DMS79 (cell line): ENCODE results near the gene CDC42BPA.
A peak's percentile ranks its signal among the peaks of the same experiment; 100 is the strongest.
"Not testable (repeated sequence)": the region's sequence is repeated elsewhere in the genome, so short reads cannot be mapped to it uniquely, and the experiment has no call there.

Experiments used
- DNase-seq: peaks from one replicate; lab custom pipeline; 2025; lab: John Stamatoyannopoulos, UW

The CDC42BPA gene

DNA sequence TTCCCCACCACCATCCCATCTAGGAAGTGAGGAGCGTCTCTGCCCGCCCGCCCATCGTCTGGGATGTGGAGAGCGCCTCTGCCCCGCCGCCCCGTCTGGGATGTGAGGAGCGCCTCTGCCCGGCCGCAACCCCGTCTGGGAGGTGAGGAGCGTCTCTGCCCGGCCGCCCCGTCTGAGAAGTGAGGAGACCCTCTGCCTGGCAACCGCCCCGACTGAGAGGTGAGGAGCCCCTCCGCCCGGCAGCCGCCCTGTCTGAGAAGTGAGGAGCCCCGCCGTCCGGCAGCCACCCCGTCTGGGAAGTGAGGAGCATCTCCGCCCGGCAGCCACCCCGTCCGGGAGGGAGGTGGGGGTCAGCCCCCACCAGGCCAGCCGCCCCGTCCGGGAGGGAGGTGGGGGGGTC lies 185.6 kb downstream of the CDC42BPA start:
- not testable (repeated sequence) for DNase-seq

DNA sequence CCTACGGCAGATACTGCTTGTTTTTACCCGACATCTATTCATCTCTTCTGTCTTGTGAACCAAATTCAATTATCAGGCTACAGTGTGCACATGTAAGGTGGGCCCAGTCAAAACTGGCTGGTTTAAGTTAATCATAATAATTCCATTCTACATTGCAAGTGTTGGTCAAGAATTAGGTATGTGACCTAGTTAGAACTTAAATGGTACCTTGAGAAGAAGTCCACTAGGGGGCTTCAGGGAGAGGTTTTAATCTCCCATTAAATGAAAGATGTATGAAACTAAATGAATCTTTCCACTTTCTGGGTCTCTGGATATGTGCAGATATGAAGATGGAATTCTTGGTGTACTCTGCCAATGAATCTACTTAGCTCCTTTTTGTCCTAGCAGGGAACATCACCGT lies 187.1 kb downstream of the CDC42BPA start:
- no peak for DNase-seq

DNA sequence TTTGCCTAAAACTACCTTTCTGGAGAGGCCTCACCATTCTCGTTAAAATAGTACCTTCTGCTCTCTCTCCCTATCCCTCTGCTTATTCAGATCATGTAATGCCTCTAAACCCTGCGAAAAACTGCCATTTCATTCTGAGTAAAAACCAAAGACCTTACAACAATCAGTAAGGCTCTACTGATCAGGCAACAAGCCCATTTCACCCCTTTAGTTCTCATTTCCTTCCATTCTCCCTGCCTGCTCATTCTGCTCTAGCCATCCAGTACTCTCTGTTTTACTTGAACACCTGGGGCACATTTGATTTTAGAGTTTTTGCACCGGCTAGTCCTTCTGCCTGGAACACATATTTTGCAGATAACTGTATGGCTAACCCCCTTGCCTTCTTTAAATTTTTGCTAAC lies 190.4 kb downstream of the CDC42BPA start:
- DNase-seq, result no peak

DNA sequence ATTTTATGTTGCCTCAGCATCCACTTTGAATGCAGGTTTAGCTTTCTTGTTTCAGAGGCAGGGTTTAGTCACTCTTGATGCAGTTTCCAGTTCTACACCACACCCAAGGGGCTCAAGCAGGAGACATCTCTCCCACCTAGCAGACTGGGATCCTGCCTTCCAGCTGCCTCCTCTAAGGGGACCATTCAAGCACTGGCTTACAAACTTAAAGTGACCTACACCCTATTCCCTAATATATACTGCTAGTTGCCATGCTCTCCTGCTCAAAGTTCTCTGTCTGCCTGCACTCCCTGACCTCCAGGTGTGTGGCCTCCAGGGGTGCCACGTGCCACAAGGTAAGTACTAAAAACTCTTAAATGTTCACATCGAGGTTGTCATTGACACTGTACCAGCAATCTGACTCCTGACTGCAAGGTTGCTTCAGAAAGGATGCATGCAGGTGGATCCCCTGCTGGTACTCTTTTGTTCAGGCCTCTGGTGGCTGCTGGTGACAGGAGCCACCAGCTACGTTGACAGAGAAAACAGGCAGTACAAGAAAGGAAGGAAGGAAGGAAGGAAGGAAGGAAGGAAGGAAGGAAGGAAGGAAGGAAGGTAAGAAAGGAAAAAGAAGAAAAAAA lies 192.3 kb downstream of the CDC42BPA start:
- DNase-seq, result no peak

DNA sequence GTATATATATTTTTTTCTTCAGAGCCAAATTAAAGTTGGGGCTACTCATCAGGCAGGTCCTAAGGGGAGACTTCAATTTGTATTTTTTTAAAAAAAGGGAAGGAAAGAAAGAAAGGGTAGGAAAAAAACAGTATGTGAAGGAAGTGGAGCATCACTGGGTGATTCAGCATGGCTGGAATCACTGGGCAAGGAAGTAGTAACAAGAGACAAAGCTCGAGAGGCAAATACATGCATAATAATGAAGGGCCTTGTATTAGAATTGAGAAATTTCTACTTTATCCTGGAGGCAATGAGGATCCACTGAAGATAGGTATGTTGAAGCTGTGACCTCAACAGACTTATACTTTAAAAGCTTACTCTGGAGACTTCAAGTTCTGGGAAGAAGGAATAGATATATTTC lies 193.8 kb downstream of the CDC42BPA start:
- no peak for DNase-seq

DNA sequence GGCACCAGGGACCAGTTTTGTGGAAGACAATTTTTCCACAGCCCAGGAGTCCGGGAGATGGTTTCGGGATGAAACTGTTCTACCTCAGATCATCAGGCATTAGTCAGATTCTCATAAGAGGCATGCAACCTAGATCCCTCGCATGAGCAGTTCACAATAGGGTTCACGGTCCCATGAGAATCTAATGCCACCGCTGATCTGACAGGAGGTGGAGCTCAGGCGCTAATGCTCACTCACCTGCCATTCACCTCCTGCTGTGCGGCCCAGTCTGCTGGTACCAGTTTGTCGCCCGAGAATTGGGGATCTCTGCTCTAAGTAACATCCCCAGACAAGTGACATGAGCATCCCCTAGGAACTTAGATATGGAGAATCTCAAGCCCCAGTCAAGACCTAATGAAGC lies 197.5 kb downstream of the CDC42BPA start:
- no peak for DNase-seq

DNA sequence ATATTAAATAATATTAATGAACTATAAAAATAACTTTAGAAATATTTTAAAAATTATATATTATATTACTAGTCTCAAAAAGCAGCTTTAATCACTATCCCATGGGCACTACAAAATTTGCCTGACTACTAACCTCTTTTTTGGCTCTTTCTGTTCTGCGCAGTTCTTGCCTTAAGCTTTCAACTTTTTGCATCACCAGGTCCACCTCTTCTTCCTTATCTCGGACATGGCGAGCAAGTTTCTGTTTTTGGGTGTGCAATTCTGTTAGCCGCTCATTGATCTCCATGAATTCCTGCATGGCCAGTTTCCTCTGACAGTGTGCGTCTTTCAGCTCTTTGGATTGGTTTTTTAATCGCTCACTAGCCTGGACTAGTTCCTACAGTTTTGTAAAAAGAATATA lies 205.8 kb downstream of the CDC42BPA start:
- no peak for DNase-seq

DNA sequence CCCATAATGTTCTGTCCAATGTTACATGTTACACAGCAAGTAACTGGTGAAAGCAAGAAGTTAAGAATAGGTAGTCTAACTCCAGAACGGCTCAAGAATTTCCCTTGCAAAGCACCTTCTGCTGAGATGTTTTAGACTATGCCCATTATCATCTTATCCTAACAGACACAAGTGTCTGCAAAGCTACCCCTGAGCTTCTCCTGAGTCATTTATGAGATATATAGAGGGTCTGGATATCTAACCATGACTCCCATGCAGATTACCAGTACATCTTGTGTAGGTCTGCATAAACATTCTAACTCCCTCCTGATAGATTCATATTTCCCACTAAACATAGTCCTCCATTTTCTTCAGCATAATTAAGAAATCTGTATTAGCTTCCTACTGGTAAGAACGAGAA lies 206.5 kb downstream of the CDC42BPA start:
- DNase-seq, result no peak

DNA sequence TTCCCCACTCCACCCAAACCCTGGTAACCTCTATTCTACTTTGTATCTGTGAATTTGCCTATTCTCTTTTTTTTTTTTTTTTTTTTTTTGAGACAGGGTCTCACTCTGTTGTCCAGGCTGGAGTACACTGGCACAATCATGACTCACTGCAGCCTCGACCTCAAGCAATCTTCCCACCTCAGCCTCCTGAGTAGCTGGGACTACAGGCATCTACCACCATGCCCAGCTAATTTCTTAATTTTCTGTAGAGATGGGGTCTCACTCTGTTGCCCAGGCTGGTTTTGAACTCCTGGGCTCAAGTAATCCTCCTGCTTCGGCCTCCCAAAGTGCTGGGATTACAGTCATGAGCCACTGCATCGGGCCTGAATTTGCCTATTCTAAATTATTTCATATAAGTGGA lies 213.0 kb downstream of the CDC42BPA start:
- not testable (repeated sequence) for DNase-seq

DNA sequence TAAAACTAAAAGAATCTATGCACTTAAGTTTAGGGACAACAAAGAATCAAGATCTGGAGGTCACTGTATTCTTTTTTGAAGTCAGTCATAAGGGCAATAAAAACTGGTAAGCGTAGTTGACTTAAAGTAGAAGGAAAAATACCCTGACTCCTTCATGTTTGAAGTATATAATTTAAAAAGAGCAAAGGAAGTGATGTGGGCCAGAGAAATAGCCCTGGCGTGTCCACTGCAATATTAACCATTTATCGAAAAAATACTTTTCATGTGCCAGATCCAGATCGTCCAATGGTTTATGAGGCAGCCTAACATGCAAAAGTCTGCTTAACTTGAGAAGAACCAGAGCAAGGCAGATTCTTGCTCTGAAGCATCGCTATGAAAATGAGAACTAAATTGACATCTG lies 216.2 kb downstream of the CDC42BPA start:
- no peak for DNase-seq

DNA sequence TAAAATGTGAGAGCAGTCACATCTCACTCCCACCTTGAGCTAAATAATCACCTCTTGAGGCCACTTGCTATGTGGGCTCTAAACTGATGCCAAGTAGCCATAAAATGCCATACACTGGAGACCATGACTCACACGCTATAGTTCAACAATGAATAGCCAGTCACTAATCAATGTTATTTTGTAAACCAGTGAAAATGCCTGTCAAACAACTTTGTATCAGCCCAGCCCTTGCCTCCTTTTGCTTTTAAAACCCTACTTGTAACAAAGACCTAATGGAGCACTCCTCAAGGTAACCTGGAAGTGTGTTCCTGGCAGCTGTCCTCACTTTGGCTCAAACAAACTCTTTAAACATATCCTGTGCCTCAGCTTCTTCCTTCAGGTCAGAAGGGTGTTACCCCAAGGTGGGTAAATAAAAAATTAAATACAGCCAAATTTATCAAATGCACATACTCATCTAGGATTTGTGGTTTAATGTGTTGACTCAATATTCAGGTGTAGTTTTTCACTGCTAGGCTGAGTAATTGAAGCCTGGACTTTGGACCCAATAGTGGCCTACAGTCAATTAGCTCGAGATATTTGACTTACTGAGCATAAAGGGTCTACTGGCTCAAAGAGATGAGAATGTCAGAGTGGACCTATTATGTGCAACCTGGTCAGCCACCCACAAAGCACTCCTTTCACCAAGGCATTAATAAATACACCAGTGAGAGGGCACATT lies 223.9 kb downstream of the CDC42BPA start:
- DNase-seq, result peak; percentile 12

DNA sequence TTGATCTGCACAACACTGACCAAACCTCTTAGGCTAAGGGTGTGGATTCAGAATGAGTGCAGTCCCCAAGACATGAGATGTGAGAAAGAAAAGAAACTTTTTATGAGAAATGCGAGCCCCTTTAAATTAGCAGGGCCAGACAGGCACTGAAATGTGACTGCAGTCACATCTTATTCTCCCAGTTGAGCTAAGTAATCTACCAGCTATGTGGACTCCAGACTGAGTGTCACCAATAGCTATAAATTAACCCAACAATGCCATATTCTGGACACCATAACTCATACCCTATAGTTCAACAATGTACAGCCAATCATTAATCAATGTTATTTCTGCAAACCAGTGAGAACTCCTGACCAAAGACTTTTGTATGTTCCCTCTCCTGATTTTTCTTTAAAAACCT lies 225.0 kb downstream of the CDC42BPA start:
- DNase-seq, result no peak

DNA sequence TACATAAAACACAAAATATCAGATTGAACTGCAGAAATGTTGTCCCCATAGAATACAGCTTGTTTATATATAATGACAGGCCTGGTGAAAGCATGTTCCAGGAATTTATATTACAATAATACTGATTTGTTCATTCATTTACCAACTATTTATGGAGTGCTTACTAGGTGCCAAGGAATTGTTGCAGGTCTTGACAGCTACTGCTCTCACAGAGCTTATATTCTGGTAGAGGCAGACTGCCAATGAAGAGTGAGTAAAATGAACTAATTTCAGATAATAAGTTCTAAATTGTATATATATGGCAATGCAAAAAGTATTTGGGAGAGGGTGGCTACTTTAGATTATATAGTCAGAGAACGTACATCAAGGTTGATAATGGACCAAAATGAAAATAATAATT lies 226.2 kb downstream of the CDC42BPA start:
- no peak for DNase-seq

DNA sequence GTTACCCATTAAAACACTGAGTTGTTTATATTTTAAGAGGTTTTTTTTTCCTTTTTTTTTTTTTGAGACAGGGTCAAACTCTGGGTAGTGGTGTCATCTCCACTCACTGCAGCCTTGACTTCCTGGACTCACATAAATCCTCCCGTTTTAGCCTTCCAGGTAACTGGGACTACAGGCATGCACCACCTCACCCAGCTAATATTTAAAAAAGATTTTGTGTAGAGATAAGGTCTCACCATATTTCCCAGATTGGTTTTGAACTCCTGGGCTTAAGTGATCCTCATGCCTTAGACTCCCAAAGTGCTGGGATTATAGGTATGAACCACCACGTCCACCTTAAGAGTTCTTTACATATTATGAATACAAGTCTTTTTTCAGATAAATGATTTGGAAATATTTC lies 231.7 kb downstream of the CDC42BPA start:
- no peak for DNase-seq

DNA sequence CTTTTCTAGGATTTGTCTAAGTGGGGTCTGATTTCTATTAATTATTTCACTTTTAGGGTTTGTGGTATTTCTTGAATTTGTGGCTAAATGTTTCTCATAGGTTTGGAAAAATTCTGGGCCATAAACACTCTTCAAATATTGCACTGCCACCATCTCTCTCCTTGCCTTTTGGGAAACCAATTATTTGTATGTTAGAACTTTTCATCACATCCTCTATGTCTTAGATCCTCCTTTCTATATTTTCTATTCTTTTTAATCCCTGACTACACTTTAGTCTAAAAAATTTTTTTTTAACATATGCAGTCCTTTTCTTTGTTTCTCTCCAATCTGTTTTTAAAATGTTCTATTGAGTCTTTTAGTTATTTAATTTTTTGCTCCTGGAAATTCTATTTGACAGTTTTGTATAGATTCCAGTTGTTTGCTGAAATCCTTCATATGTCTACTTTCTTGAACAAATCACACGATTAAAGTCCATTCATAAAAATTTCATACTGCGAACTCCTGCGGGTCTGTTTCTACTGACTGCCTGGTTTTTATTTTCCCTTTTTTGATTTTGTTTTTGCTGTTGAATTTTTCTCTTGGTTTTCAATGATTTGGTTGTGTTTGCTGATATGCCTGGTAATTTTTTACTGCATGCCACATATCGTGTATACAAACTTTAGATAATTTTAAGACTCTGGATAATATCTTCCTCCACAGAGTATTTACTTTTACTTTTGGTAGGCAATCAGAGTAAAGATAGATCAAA lies 235.1 kb downstream of the CDC42BPA start:
- no peak for DNase-seq

DNA sequence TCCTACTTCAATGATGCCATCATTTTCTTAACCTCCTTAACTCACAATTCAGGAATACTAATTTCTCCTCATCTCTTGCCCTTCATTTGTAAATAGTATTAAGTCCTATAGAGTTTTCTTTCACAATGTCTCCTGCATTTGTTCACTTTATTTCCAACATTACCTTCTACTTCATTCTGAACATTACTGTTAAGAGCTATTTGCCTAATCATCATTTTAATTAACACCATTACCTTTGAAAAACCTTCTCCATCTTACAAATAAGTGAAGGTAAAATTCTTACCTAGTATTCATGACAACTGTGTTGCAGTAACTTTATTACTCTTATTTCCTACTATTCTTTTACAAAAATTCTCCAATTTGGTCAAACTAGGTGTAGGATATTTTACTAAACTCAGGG lies 240.5 kb downstream of the CDC42BPA start:
- DNase-seq, result no peak

DNA sequence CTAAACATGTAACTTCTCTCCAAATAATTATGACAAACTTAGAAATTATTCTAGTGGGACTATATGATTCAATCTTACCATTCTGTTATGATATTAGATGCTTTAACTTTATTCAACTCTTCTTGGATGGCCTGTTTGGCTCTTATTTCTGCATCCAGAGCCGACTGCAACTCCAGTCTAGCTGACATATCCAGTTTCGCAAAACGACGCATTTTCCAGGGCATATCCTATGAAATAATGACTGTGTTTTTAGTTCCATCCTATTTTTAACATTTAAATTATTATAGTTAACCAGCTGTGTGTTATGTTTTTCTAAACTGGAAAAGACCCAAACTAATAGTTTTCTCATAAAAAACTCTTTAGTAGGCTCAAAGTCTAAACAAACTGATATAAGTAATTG lies 244.5 kb downstream of the CDC42BPA start:
- DNase-seq, result no peak

DNA sequence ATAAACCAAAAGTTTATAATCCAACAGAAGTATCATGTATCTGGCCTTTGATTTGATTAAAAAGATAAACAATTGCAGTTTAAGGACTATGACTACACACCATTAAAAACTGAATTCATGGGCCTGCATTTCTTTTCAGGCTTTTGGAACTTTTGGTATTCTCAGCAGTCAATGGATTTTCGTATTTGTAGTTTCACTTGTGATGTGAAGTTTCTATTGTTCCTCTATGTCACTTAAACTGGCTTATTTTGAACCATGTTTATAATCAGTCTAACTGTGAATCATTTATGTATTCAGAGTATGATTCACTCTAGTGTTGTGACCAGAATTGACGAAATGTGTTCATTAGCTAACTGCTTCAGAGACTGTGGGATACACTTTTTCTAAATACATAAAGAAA lies 245.3 kb downstream of the CDC42BPA start:
- no peak for DNase-seq

DNA sequence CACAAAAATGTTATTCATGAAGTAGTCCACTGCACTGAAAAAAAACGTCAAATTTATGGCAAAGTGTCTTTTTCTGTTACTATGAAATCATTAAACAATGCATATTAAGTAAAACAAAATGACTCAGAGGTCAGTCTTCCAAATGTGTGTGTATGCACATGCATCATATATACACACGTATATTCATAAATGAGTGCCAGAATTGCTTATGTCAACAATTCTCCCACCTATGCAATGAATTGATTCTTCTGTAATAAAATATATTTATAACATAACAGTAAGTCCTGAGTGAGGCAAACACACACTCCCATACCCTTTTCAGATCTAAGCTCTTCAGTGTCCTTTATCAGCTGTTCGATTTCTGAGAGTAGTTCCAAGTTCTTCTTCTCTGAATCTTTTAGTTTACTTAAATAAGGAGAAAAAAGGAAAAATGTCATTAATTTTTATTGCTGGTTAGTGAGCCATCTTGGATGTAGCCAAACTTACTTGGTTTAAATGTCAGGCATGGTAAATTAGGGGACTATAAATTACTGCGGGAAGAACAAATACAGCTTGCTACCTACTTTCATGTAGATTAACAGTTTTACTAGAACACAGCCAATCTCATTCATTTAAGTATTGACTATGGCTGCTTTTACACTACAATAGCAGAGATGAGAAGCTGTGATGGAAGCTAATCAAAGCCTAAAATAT lies 246.3 kb downstream of the CDC42BPA start:
- DNase-seq, result no peak

DNA sequence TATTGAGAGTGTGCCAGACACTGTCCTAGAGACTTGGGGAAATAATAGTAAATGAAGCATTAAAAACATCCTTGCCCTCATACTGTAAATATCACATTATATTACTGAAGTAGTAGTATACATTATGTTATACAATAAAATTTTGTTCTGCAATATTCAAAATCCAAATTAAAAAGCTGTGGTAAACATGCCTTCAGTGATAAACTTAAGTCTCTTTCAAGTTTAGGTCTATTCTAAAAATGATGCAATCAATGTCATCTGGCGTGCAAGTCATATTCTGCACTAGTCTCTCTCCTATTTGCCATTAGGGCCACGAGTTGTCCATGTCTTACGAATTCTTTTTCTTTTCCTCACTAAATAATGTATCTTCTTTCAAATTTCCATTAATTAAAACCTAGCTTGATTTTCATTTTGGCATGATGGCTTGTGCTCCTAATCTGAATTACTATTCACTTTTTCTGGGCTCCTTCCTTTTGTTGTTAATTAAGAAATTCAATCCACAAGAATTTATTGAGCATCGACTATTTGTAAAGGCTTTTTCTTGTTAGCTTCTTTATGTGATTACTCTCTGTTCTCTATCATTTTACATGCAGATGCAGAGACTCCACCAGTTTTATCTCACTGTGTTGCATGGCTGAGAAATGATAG lies 247.5 kb downstream of the CDC42BPA start:
- no peak for DNase-seq

DNA sequence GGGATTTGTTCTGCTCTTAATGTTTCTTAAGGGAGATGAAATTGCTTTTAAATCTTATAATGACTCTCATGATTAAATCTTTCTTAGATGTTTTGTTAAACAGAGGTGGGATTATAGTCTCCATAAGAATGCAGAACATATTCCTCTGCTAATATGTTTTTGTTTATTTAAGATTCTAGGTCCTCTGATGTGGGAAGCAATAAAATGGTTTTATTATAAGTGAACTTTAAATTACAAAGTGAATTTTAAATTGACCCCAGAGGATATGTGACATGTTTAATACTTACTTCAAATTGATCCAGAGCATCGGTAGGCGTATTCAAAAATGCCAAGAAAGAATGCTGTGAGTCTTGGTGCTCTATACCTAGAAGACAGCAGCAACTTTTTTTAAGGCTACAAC lies 248.8 kb downstream of the CDC42BPA start:
- DNase-seq, result no peak

DNA sequence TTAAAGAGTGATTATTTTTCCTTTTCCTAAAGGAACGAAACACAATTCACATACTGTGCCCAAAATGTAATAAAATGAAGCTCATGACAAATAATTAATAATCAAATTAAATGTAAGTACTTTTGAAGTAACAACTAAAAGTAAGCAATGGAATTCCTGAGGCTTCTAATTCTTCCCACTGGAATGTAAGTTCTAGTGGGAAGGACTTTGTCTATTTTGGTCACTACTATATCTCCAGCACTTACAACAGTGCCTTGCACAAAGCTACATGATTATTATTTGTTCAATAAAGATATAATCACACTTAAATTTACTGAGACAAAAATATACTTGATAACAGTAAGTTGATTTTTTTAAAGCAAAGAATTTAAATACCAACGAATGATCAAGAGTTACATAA lies 249.4 kb downstream of the CDC42BPA start:
- DNase-seq, result no peak
